Urinary bladder (tissue), 4 donors: Measurements from ENCODE around the gene ABHD14A. TPM values are rescaled to one million over a fixed set of nuclear protein-coding genes. Genes with fewer than 3 reads are reported as not detected.
A peak's percentile ranks its signal among the peaks of the same experiment; 100 is the strongest.

Experiments used
- DNase-seq: peaks from one replicate; pipeline ENCODE4 v3.0.0-alpha.2; 2015; ENCODE audit errors: extremely low spot score
- H3K27ac ChIP-seq: one replicate; pipeline ENCODE4 v1.5.1; 2013; ENCODE audit warnings: low read depth, mild to moderate bottlenecking, moderate library complexity
- H3K36me3 ChIP-seq: one replicate; pipeline ENCODE4 v1.6.1; 2013; ENCODE audit warnings: mild to moderate bottlenecking, moderate library complexity; ENCODE audit not compliant: insufficient read depth
- H3K4me1 ChIP-seq: one replicate; pipeline ENCODE4 v1.6.1; 2013; ENCODE audit warnings: mild to moderate bottlenecking, moderate library complexity; ENCODE audit not compliant: insufficient read depth
- H3K4me3 ChIP-seq: one replicate; pipeline ENCODE4 v1.5.1; 2013; ENCODE audit warnings: low read depth, low read length
- WGBS: extraction: QIAGEN DNeasy Blood & Tissue Kit; methylation state at CpG from one replicate; pipeline ENCODE4 v1.1.7; 2013; 5-methylcytosine and 5-hydroxymethylcytosine counted together
- polyA plus RNA-seq: library from polyadenylated mRNA; stranded (reverse); fragments of 200-250 nt; gene quantifications from one replicate; pipeline ENCODE4 v1.2.3, GENCODE V29; 2013
- total RNA-seq: library from RNA; depleted of rRNA; stranded (reverse); fragments of >200 nt; gene quantifications from one replicate; pipeline ENCODE4 v1.2.3, GENCODE V29; 2014
- donor health status: healthy with polysubstance abuse.
- donor health status: healthy.

ABHD14A gene
- total and polyA plus RNA-seq, 2 donors, result 13.0 to 31.5 TPM

- 97% methylated on average over 25 of the region's 25 CpGs for WGBS
- H3K36me3 ChIP-seq, result no peaks in the 10 kb centered on the region
Observed at GRCh38 chr3:51935886-51936755, 38.7 kb upstream of the ABHD14A start.

GRCh38 chr3:51937014-51937413, 37.9 kb upstream of the ABHD14A start:
- Histone ChIP-seq H3K27ac (no peak overlapping the region), H3K36me3 (no peaks in the 10 kb centered on the region), H3K4me1 (no peaks in the 10 kb centered on the region), H3K4me3 (no peak overlapping the region)
- DNase-seq, result no peak
- 82% methylated on average over 9 of the region's 9 CpGs for WGBS

More at GRCh38 chr3:51935886-51936755, 38.7 kb upstream of the ABHD14A start:
- no peaks in the 10 kb centered on the region for H3K4me1 ChIP-seq
- H3K4me3 ChIP-seq, result no peak overlapping the region
- no peak for DNase-seq
- H3K27ac ChIP-seq, result no peak overlapping the region

GRCh38 chr3:51937611-51938450, 37.0 kb upstream of the ABHD14A start:
- WGBS, result 87% methylated on average over 13 of the region's 13 CpGs
- Histone ChIP-seq H3K36me3 (no peaks in the 10 kb centered on the region), H3K4me3 (no peak overlapping the region), H3K4me1 (no peaks in the 10 kb centered on the region), H3K27ac (no peak overlapping the region)
- no peak for DNase-seq

- WGBS, result 85% methylated on average over 9 of the region's 9 CpGs
- Histone ChIP-seq H3K4me1 (no peaks in the 10 kb centered on the region), H3K4me3 (no peak overlapping the region), H3K36me3 (no peaks in the 10 kb centered on the region), H3K27ac (no peak overlapping the region)
- no peak for DNase-seq
Observed at GRCh38 chr3:51938780-51939425, 36.0 kb upstream of the ABHD14A start.

- Histone ChIP-seq H3K4me3 (peak overlapping the region; percentile 63), H3K4me1 (no peaks in the 10 kb centered on the region), H3K36me3 (no peaks in the 10 kb centered on the region), H3K27ac (no peak overlapping the region)
- 34% methylated on average over 13 of the region's 13 CpGs for WGBS
- DNase-seq, result no peak
Observed at GRCh38 chr3:51940648-51941462, 34.0 kb upstream of the ABHD14A start.

GRCh38 chr3:51941463-51941797, 33.4 kb upstream of the ABHD14A start:
- Histone ChIP-seq H3K4me3 (peak overlapping the region; percentile 63), H3K36me3 (no peaks in the 10 kb centered on the region), H3K4me1 (no peaks in the 10 kb centered on the region), H3K27ac (no peak overlapping the region)
- under 1% methylated on average over 20 of the region's 20 CpGs for WGBS
- no peak for DNase-seq

DNA sequence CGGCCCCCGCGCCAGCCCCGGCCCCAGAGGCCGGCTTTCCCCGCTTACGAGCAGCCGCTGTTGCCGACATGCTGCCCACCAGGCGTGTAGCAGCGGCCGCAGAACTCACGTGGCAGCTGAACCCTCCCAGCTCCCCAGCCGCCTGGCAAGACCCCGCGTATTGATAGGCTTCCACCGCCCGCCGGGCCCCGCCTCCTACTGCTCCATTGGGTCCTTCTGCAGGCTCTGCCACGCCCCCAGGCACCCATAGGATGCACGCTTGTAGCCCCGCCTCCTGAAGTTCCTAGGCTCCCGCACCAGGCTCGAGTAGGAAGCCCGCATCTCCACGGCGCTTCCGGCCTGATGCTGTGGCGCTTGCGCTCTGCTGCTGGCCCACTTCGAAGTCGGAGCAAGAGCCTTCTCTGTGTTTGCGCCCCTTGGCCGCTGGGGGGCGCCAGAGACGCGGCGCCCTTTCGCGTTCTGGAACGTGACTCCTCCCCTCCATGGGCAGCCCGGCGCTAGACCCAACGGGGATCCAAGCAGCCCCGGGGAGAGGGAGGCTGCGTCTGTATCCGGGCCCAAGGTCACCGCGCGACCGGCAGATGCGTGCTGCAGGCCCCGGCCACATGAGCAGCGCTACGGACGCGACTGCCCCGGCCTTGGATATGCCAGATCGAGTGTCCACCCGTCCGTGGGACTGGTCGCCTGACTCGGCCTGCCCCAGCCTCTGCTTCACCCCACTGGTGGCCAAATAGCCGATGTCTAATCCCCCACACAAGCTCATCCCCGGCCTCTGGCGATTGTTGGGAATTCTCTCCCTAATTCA, 32.9 kb upstream of the ABHD14A start, which contains the start of the genes PARP3 and RRP9:
Gene PARP3, plus strand, starts transcription at position 566 of the 805 bp plus-strand sequence. CDS start 993 bp downstream, outside the sequence.
Gene RRP9, minus strand, starts transcription at position 107 of the 805 bp plus-strand sequence. Its CDS starts 37 bp downstream, at position 70.
- H3K4me3 ChIP-seq, result peak within 1 kb of the TSS; percentile 63
- peak; percentile 99 for DNase-seq
- peak within 1 kb of the TSS; percentile 77 for H3K27ac ChIP-seq
- H3K36me3 ChIP-seq, result no peaks in the 10 kb centered on the region
- under 1% methylated on average over 67 of the region's 67 CpGs for WGBS
- no peaks in the 10 kb centered on the region for H3K4me1 ChIP-seq

DNA sequence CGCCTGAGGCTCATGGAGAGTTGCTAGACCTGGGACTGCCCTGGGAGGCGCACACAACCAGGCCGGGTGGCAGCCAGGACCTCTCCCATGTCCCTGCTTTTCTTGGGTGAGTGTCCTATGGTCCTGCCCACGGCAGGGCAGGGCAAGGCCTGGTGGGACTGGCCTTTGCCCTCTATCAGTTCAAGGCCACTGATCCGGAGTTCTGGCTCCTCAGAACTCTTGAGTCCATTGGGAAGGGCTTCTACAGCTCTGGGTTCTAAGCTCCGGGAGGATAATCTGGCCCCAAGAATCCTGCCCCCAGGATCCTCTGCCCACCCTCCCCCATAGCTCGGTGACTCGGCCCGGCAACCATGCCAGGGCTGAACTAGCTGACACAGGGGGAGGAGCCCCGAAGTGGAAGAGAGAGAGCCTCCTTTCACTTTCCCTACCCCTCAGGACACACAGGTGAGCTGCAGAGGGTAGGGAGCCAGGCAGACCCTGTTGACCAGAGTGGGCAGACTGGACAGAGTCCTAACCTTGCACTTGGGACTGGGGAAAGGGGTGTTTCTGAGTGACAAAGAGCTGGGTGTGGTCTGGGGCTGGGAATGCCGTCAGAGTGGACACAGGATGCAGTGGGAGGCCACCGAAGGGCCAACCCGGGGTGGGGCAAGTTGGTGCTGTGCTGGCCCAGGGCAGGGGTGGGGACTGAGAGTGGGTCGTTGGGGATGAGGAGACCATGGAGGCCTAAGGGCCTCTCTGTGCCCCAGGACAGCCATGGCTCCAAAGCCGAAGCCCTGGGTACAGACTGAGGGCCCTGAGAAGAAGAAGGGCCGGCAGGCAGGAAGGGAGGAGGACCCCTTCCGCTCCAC, 32.0 kb upstream of the ABHD14A start:
- H3K36me3 ChIP-seq, result no peaks in the 10 kb centered on the region
- no peaks in the 10 kb centered on the region for H3K4me1 ChIP-seq
- 54% methylated on average over 17 of the region's 17 CpGs for WGBS
- DNase-seq, result no peak
- peak overlapping the region; percentile 24 for H3K4me3 ChIP-seq
- H3K27ac ChIP-seq, result peak overlapping the region; percentile 77

GRCh38 chr3:51943451-51944391, 31.1 kb upstream of the ABHD14A start:
- Histone ChIP-seq H3K4me3 (no peak overlapping the region), H3K36me3 (no peaks in the 10 kb centered on the region), H3K4me1 (no peaks in the 10 kb centered on the region), H3K27ac (no peak overlapping the region)
- no peak for DNase-seq
- 94% methylated on average over 21 of the region's 21 CpGs for WGBS

GRCh38 chr3:51944451-51945021, 30.3 kb upstream of the ABHD14A start:
- Histone ChIP-seq H3K27ac (no peak overlapping the region), H3K4me1 (no peaks in the 10 kb centered on the region), H3K36me3 (no peaks in the 10 kb centered on the region), H3K4me3 (no peak overlapping the region)
- DNase-seq, result no peak
- WGBS, result 86% methylated on average over 11 of the region's 11 CpGs
